Left ventricle myocardium inferior (tissue), 1 donor: ENCODE results near the gene TMEM260. TPM values are rescaled to one million over a fixed set of nuclear protein-coding genes. Genes with fewer than 3 reads are reported as not detected.
"Not testable (repeated sequence)": the region's sequence is repeated elsewhere in the genome, so short reads cannot be mapped to it uniquely, and the experiment has no call there.

ENCODE experiments used
- DNase-seq: peaks from one replicate; pipeline ENCODE4 v3.0.0-alpha.2; 2020
- H3K27ac ChIP-seq: fragments of 200-600 bp; replicated peaks from 2 replicates; pipeline ENCODE4 v1.8.0; 2021
- H3K27me3 ChIP-seq: fragments of 200-600 bp; 2 replicates; pipeline ENCODE4 v1.8.0; 2021; ENCODE audit warnings: low read depth
- H3K36me3 ChIP-seq: fragments of 200-600 bp; 2 replicates; pipeline ENCODE4 v1.8.0; 2021
- H3K4me1 ChIP-seq: fragments of 200-600 bp; 2 replicates; pipeline ENCODE4 v1.8.0; 2021
- H3K4me3 ChIP-seq: fragments of 200-600 bp; 2 replicates; pipeline ENCODE4 v1.8.0; 2021; ENCODE audit warnings: mild to moderate bottlenecking, moderate library complexity
- H3K9me3 ChIP-seq: fragments of 200-600 bp; replicated peaks from 2 replicates; pipeline ENCODE4 v1.8.0; 2021
- intact Hi-C: fragments of 100-400 bp; cut with micrococcal nuclease; formaldehyde crosslinking; loops from one replicate; pipeline ENCODE4 v1.11.0; 2022
- total RNA-seq: library from RNA; stranded (reverse); fragmentation: NEBNext Ultra II Directional; extraction: Animal tissue kit (Norgen Biotek cat#: 25700); gene quantifications from one replicate; pipeline ENCODE4 v1.2.1, GENCODE V29; 2021
- TF ChIP-seq, protein P1 (sequence below): fragments of 200-600 bp; IDR thresholded peaks from 2 replicates; pipeline ENCODE4 v1.8.0; 2021; ENCODE audit warnings: antibody characterized with exemption, mild to moderate bottlenecking, borderline replicate concordance
- donor health status: DM: no; HTN: yes; CAD: no; lungs with severe emphysema.

TMEM260 gene
- total RNA-seq, 1 donor from 2014 or later: 5.1 TPM

DNA sequence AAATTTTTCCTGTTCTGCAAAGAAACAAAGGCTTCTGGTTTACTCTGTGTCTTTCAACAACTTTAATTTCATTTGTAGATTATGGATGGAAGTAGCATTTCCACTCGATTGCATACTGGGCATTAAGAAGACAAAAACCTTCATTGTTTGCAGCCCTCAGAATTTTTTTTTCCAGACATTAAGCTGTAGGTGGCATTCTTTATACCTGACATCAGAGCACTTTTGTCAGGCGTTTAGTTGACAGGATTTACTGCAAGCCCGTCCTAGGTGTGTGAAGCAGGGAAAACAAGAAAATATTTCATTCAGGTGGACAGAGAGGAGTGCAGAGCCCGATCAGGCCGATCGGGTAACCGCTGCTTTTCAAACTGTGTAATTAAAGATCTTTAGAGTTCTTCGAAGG, 107.5 kb downstream of the TMEM260 start:
- Histone ChIP-seq H3K9me3 (no peaks in the 10 kb centered on the region), H3K27me3 (peaks cover 5% of the 10 kb centered on the region), H3K36me3 (no peaks in the 10 kb centered on the region), H3K27ac (no peak overlapping the region), H3K4me3 (no peak overlapping the region), H3K4me1 (no peaks in the 10 kb centered on the region)
- no peak for DNase-seq
- intact Hi-C loops: no loop called here
- TF ChIP-seq, protein P1, sequence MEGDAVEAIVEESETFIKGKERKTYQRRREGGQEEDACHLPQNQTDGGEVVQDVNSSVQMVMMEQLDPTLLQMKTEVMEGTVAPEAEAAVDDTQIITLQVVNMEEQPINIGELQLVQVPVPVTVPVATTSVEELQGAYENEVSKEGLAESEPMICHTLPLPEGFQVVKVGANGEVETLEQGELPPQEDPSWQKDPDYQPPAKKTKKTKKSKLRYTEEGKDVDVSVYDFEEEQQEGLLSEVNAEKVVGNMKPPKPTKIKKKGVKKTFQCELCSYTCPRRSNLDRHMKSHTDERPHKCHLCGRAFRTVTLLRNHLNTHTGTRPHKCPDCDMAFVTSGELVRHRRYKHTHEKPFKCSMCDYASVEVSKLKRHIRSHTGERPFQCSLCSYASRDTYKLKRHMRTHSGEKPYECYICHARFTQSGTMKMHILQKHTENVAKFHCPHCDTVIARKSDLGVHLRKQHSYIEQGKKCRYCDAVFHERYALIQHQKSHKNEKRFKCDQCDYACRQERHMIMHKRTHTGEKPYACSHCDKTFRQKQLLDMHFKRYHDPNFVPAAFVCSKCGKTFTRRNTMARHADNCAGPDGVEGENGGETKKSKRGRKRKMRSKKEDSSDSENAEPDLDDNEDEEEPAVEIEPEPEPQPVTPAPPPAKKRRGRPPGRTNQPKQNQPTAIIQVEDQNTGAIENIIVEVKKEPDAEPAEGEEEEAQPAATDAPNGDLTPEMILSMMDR: no peak

DNA sequence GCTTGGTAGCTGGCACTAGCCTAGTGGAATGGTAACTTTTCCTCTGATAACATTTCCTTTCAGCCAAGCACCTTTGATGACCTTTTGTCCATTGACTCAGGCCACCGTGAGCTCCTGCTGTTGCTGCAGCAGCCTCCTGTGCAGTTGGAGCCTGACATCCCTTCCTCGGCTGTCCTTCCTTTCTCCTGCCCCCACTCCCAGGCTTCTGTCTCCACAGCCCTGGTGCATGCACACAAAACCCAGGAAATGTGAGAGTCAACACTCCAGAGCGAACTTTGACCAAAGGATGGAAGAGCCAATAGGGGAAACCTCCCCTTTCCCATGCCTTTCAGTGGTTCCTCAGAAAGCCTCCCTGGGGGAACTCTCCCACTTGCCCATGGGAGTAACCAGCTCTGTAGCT, 115.0 kb downstream of the TMEM260 start:
- Histone ChIP-seq H3K27me3 (peaks cover 36% of the 10 kb centered on the region), H3K9me3 (no peaks in the 10 kb centered on the region), H3K36me3 (no peaks in the 10 kb centered on the region), H3K27ac (no peak overlapping the region), H3K4me1 (no peaks in the 10 kb centered on the region), H3K4me3 (no peak overlapping the region)
- intact Hi-C loops: no loop called here
- TF ChIP-seq, protein P1: no peak
- DNase-seq: no peak

DNA sequence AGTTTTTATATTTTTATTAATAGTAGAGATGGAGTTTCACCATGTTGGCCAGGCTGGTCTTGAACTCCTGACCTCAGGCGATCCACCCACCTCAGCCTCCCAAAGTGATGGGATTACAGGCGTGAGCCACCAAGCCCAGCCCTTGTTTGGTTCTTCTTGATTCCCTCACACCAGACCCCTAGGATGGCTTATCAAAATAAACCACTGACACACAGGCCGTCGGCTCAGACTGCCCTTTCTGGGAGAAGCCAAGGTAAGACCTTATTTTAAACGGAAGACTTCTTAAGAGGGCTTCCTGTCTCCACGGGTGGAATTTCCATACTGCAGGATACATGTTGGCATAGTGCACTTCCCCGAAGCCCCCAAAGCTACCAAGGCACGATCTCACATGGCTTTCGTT, 115.6 kb downstream of the TMEM260 start:
- H3K9me3 ChIP-seq, H3K27ac ChIP-seq, H3K4me3 ChIP-seq, H3K4me1 ChIP-seq, DNase-seq, H3K36me3 ChIP-seq, intact Hi-C loops: not testable (repeated sequence)
- H3K27me3 ChIP-seq: peaks cover 37% of the 10 kb centered on the region

Other genes starting within 250 kb of the TMEM260 start
- gene OTX2, start 230.7 kb downstream of the TMEM260 start, total RNA-seq: not detected